IMR-90 (cell line): ENCODE data around the gene ERC2. TPM values are rescaled to one million over a fixed set of nuclear protein-coding genes. Genes with fewer than 3 reads are reported as not detected.

Source experiments
- ATAC-seq: fragments of 200-7000 bp; cut with Tn5 transposase; 2 replicates; pipeline ENCODE4 v1.9.1; 2020; ENCODE audit warnings: low read depth, mild to moderate bottlenecking, moderate library complexity
- BruUV-seq: library from RNA; stranded (reverse); fragments of 400-500 nt; replicated peaks from 2 replicates; lab custom pipeline; 2021; lab: Mats Ljungman, UMichigan
- CTCF ChIA-PET: fragments of 300-600 bp; formaldehyde crosslinking; extraction: SDS; loops from one replicate; lab custom pipeline; 2021; ENCODE audit warnings: antibody characterized with exemption; lab: Yijun Ruan, JAX
- POLR2A ChIA-PET: fragments of 300-600 bp; sonication (Branson Sonifier 250); formaldehyde crosslinking; loops from one replicate; lab custom pipeline; 2022; ENCODE audit warnings: antibody characterized with exemption; ENCODE audit not compliant: unreplicated experiment; lab: Charles Lee
- DNase-seq: peaks from one replicate; pipeline ENCODE4 v3.0.0; 2013
- H2AFZ ChIP-seq: replicated peaks from 2 replicates; pipeline ENCODE3; 2013; ENCODE audit warnings: low read length, mild to moderate bottlenecking; ENCODE audit not compliant: poor library complexity
- H2AK5ac ChIP-seq: 2 replicates; pipeline ENCODE4 v1.6.1; 2013; ENCODE audit warnings: low read depth, low read length, inconsistent platforms
- H2AK9ac ChIP-seq: replicated peaks from 2 replicates; pipeline ENCODE3; 2013; ENCODE audit warnings: mild to moderate bottlenecking, low read depth, low read length, moderate library complexity; ENCODE audit not compliant: poor library complexity
- H2BK120ac ChIP-seq: 2 replicates; pipeline ENCODE4 v1.6.1; 2013; ENCODE audit warnings: low read depth, low read length, inconsistent platforms
- H2BK15ac ChIP-seq: 3 replicates; pipeline ENCODE4 v1.6.1; 2013; ENCODE audit warnings: low read depth, low read length, inconsistent platforms
- H2BK20ac ChIP-seq: 2 replicates; pipeline ENCODE4 v1.6.1; 2013; ENCODE audit warnings: low read depth, mild to moderate bottlenecking, inconsistent platforms, low read length, moderate library complexity
- H2BK5ac ChIP-seq: 2 replicates; pipeline ENCODE4 v1.6.1; 2013; ENCODE audit warnings: mild to moderate bottlenecking, low read depth, low read length, inconsistent platforms; ENCODE audit not compliant: poor library complexity, severe bottlenecking
- H3K14ac ChIP-seq: replicated peaks from 2 replicates; pipeline ENCODE4 v1.6.1; 2013; ENCODE audit warnings: low read depth, low read length, inconsistent platforms
- H3K18ac ChIP-seq: 2 replicates; pipeline ENCODE4 v1.6.1; 2013; ENCODE audit warnings: low read depth, low read length, control low read depth
- H3K23ac ChIP-seq: 2 replicates; pipeline ENCODE4 v1.6.1; 2013; ENCODE audit warnings: low read depth, low read length, inconsistent platforms
- H3K27ac ChIP-seq: 2 replicates; pipeline ENCODE4 v1.5.1; 2013; ENCODE audit warnings: mild to moderate bottlenecking, control low read depth, low read length; ENCODE audit not compliant: insufficient read depth
- H3K27me3 ChIP-seq: 2 replicates; pipeline ENCODE4 v1.6.1; 2013; ENCODE audit warnings: low read length; ENCODE audit not compliant: control insufficient read depth, insufficient read depth
- H3K36me3 ChIP-seq: 2 replicates; pipeline ENCODE4 v1.6.1; 2013; ENCODE audit warnings: low read length, mixed read lengths; ENCODE audit not compliant: control insufficient read depth, insufficient read depth
- H3K4ac ChIP-seq: 2 replicates; pipeline ENCODE4 v1.6.1; 2013; ENCODE audit warnings: low read depth, low read length, inconsistent platforms
- H3K4me1 ChIP-seq: 2 replicates; pipeline ENCODE4 v1.6.1; 2013; ENCODE audit warnings: low read length, mixed read lengths; ENCODE audit not compliant: control insufficient read depth, insufficient read depth
- H3K4me2 ChIP-seq: 2 replicates; pipeline ENCODE4 v1.6.1; 2013; ENCODE audit warnings: low read depth, mild to moderate bottlenecking, control low read depth, low read length, moderate library complexity
- H3K4me3 ChIP-seq: 2 replicates; pipeline ENCODE4 v1.5.1; 2013; ENCODE audit warnings: low read depth, mild to moderate bottlenecking, control low read depth, low read length, moderate library complexity; ENCODE audit not compliant: insufficient read depth
- H3K56ac ChIP-seq: 2 replicates; pipeline ENCODE4 v1.6.1; 2013; ENCODE audit warnings: low read length, inconsistent platforms; ENCODE audit not compliant: insufficient read depth; ENCODE audit errors: extremely low read depth
- H3K79me1 ChIP-seq, 2 experiments: 2 replicates each; pipeline ENCODE4 v1.6.1; 2013; ENCODE audit warnings: low read length in 2 of 2, inconsistent platforms in 1 of 2, low read depth in 1 of 2
- H3K9ac ChIP-seq: 2 replicates; pipeline ENCODE4 v1.6.1; 2013; ENCODE audit warnings: low read depth, low read length, control low read depth
- H3K9me1 ChIP-seq: 2 replicates; pipeline ENCODE4 v1.6.1; 2013; ENCODE audit warnings: low read length, inconsistent platforms; ENCODE audit not compliant: insufficient read depth
- H3K9me3 ChIP-seq: 2 replicates; pipeline ENCODE4 v1.6.1; 2013; ENCODE audit warnings: low read length; ENCODE audit not compliant: control insufficient read depth, insufficient read depth
- H4K20me1 ChIP-seq: 2 replicates; pipeline ENCODE4 v1.6.1; 2013; ENCODE audit warnings: low read length, inconsistent platforms; ENCODE audit not compliant: insufficient read depth
- H4K5ac ChIP-seq: 2 replicates; pipeline ENCODE4 v1.6.1; 2013; ENCODE audit warnings: mild to moderate bottlenecking, low read depth, low read length, control low read depth
- H4K8ac ChIP-seq, 2 experiments: 2 replicates each; pipeline ENCODE4 v1.6.1; 2013; ENCODE audit warnings: low read depth in 2 of 2, low read length in 2 of 2, control low read depth in 1 of 2, inconsistent platforms in 1 of 2
- H4K91ac ChIP-seq: 2 replicates; pipeline ENCODE4 v1.6.1; 2013; ENCODE audit warnings: low read depth, low read length, inconsistent platforms; ENCODE audit not compliant: insufficient read depth
- BHLHE40 ChIP-seq: fragments of 150-350 bp; IDR thresholded peaks from 2 replicates; pipeline ENCODE4 v1.6.1; 2016; ENCODE audit warnings: mild to moderate bottlenecking, low read depth, low read length
- CEBPB ChIP-seq: IDR thresholded peaks from 2 replicates; pipeline ENCODE4 v1.6.1; 2012; ENCODE audit warnings: low read depth, low read length, improper control_type of control experiment
- CHD1 ChIP-seq: IDR thresholded peaks from 2 replicates; pipeline ENCODE4 v1.6.1; 2012; ENCODE audit warnings: low read depth, low read length, improper control_type of control experiment
- CTCF ChIP-seq: conservative IDR thresholded peaks from 2 replicates; pipeline ENCODE4 v1.5.1; 2012; ENCODE audit warnings: mild to moderate bottlenecking, low read depth, low read length, improper control_type of control experiment
- ELK1 ChIP-seq: fragments of 150-350 bp; IDR thresholded peaks from 2 replicates; pipeline ENCODE4 v1.6.1; 2016; ENCODE audit warnings: low read depth, mild to moderate bottlenecking, low read length, moderate library complexity, borderline replicate concordance
- FOS ChIP-seq: fragments of 150-350 bp; IDR thresholded peaks from 2 replicates; pipeline ENCODE4 v1.6.1; 2016; ENCODE audit warnings: low read depth, low read length
- MAFK ChIP-seq: IDR thresholded peaks from 2 replicates; pipeline ENCODE4 v1.6.1; 2012; ENCODE audit warnings: low read depth, low read length, improper control_type of control experiment
- MAZ ChIP-seq: IDR thresholded peaks from 2 replicates; pipeline ENCODE4 v1.6.1; 2012; ENCODE audit warnings: low read depth, mild to moderate bottlenecking, low read length, improper control_type of control experiment, moderate library complexity, borderline replicate concordance
- MXI1 ChIP-seq: IDR thresholded peaks from 2 replicates; pipeline ENCODE4 v1.6.1; 2012; ENCODE audit warnings: low read depth, mild to moderate bottlenecking, low read length, moderate library complexity, borderline replicate concordance
- NFE2L2 ChIP-seq: fragments of 150-350 bp; IDR thresholded peaks from 2 replicates; pipeline ENCODE4 v1.6.1; 2016; ENCODE audit warnings: low read depth, mild to moderate bottlenecking, low read length
- POLR2A ChIP-seq: IDR thresholded peaks from 2 replicates; pipeline ENCODE4 v1.6.1; 2012; ENCODE audit warnings: mild to moderate bottlenecking, low read depth, low read length
- RAD21 ChIP-seq: IDR thresholded peaks from 2 replicates; pipeline ENCODE4 v1.6.1; 2012; ENCODE audit warnings: low read length, improper control_type of control experiment
- RCOR1 ChIP-seq: IDR thresholded peaks from 2 replicates; pipeline ENCODE4 v1.6.1; 2012; ENCODE audit warnings: mild to moderate bottlenecking, low read length, improper control_type of control experiment; ENCODE audit not compliant: insufficient replicate concordance
- RFX5 ChIP-seq: IDR thresholded peaks from 2 replicates; pipeline ENCODE4 v1.8.0; 2012; ENCODE audit warnings: low read depth, mild to moderate bottlenecking, low read length, moderate library complexity
- SMC3 ChIP-seq: fragments of 150-350 bp; IDR thresholded peaks from 2 replicates; pipeline ENCODE4 v1.6.1; 2016; ENCODE audit warnings: low read depth, mild to moderate bottlenecking, antibody characterized with exemption, low read length, moderate library complexity
- USF2 ChIP-seq: fragments of 150-350 bp; IDR thresholded peaks from 2 replicates; pipeline ENCODE4 v1.6.1; 2017; ENCODE audit warnings: mild to moderate bottlenecking, antibody characterized with exemption, low read length, low read depth
- WGBS, 2 experiments: methylation state at CpG; one replicate each; pipeline versions ENCODE4 v1.1.5 to v1.1.7; 2013; ENCODE audit warnings: missing lambda C conversion rate in 2 of 2; ENCODE audit not compliant: insufficient read length in 1 of 2; ENCODE audit errors: extremely low coverage in 2 of 2; 5-methylcytosine and 5-hydroxymethylcytosine counted together
- dilution Hi-C: fragments of 300-500 bp; cut with HindIII; formaldehyde crosslinking; loops from one replicate; pipeline ENCODE4 v1.14.3; 2018; ENCODE audit warnings: low sequenced_read_pairs; ENCODE audit not compliant: unreplicated experiment
- in situ Hi-C: fragments of 300-500 bp; cut with MboI; formaldehyde crosslinking; loops from 3 replicates; pipeline ENCODE4 v1.14.3; 2019; ENCODE audit warnings: low sequenced_read_pairs, inconsistent platforms, mixed read lengths
- intact Hi-C: fragments of 100-400 bp; cut with micrococcal nuclease; formaldehyde crosslinking; loops from 2 replicates; pipeline ENCODE4 v1.10.0; 2022
- polyA plus RNA-seq, 3 experiments: library from polyadenylated mRNA; depleted of rRNA; stranded (reverse); fragments of >200 nt; gene quantifications; 2 replicates each; pipeline ENCODE4 v1.2.3, GENCODE V29; 2012; ENCODE audit warnings: low replicate concordance in 1 of 3
- total RNA-seq: library from RNA; depleted of rRNA; stranded (reverse); fragments of >200 nt; gene quantifications from 2 replicates; pipeline ENCODE4 v1.2.3, GENCODE V29; 2012

ERC2 gene
- total and polyA plus RNA-seq, 2 of the 4 experiments (the other 2 are of a cell fraction), result 0.17 to 0.18 TPM

- DNase-seq (no peak), ATAC-seq (no peak)
- H2BK20ac ChIP-seq, result no peak overlapping the region
- no peak overlapping the region for H3K9ac ChIP-seq
- H2BK5ac ChIP-seq, result no peak overlapping the region
- ChIA-PET POLR2A (no interaction called here), CTCF (no interaction called here)
- H4K5ac ChIP-seq, result no peak overlapping the region; the same call in 1 of the 2 replicates
- H3K4ac ChIP-seq, result no peak overlapping the region
- H3K14ac ChIP-seq, result no peak overlapping the region
- H3K4me1 ChIP-seq, result peaks cover 2% of the 10 kb centered on the region
- no peak overlapping the region for H4K8ac ChIP-seq
- H2BK120ac ChIP-seq, result no peak overlapping the region
- H3K18ac ChIP-seq, result no peak overlapping the region
- no peaks in the 10 kb centered on the region for H3K9me1 ChIP-seq
- H3K27me3 ChIP-seq, result peaks cover 2% of the 10 kb centered on the region
- H2AFZ ChIP-seq, result no peak overlapping the region
- H3K4me2 ChIP-seq, result no peak overlapping the region
- 25% methylated on average over 1 of the region's 2 CpGs; no CpG with 5 or more reads in 1 of the 2 experiments for WGBS, 2 experiments
- H3K36me3 ChIP-seq, result no peaks in the 10 kb centered on the region
- no peak overlapping the region for H3K23ac ChIP-seq
- no peak overlapping the region for H3K56ac ChIP-seq
- in situ Hi-C loops, result no loop called here
- no peak overlapping the region for H2BK15ac ChIP-seq
- BruUV-seq, result no TSS peak
- H4K91ac ChIP-seq, result no peak overlapping the region
- no peak overlapping the region for H3K27ac ChIP-seq
- H3K79me1 ChIP-seq, result no peaks in the 10 kb centered on the region
- no peak overlapping the region for H2AK5ac ChIP-seq
- no peak overlapping the region for H2AK9ac ChIP-seq
- TF ChIP-seq RFX5 (no peak), MXI1 (no peak), BHLHE40 (no peak), CEBPB (no peak), FOS (no peak), USF2 (no peak), MAFK (no peak), RCOR1 (no peak), MAZ (no peak), POLR2A (no peak), CTCF (no peak), RAD21 (no peak), NFE2L2 (no peak), SMC3 (no peak), ELK1 (no peak), CHD1 (no peak)
- no peaks in the 10 kb centered on the region for H4K20me1 ChIP-seq
- H3K4me3 ChIP-seq, result no peak overlapping the region
- intact Hi-C loops, result no loop called here
- no peaks in the 10 kb centered on the region for H3K9me3 ChIP-seq
- dilution Hi-C loops, result no loop called here
Observed at GRCh38 chr3:55789516-55789915, 678.8 kb downstream of the ERC2 start.
